ENCODE results near the gene ARHGAP44.

Gene ARHGAP44

DNA sequence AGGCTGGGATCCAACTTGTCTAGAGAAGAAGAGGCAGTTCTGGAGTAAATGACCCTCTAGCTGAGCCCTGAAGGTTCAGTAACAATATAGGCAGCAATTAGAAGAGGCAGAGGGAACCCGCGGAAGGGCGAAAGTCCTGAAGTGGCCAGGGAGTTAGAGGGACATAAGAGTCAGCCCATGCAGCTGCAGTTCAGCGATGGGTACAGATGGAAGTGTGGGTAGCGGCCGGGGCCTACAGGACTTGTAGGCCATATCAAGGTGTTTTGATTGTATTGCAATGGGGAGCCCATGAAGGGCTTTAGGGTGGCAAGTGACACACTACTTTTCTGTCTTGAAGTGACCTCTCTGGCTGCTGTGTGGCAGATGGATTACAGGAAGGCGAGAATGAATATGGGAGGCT, 225.5 kb downstream of the ARHGAP44 start:
- no peak overlapping the region for H3K4me3 ChIP-seq (ENCODE audit: low read depth, low read length)
- TF ChIP-seq, protein P1, sequence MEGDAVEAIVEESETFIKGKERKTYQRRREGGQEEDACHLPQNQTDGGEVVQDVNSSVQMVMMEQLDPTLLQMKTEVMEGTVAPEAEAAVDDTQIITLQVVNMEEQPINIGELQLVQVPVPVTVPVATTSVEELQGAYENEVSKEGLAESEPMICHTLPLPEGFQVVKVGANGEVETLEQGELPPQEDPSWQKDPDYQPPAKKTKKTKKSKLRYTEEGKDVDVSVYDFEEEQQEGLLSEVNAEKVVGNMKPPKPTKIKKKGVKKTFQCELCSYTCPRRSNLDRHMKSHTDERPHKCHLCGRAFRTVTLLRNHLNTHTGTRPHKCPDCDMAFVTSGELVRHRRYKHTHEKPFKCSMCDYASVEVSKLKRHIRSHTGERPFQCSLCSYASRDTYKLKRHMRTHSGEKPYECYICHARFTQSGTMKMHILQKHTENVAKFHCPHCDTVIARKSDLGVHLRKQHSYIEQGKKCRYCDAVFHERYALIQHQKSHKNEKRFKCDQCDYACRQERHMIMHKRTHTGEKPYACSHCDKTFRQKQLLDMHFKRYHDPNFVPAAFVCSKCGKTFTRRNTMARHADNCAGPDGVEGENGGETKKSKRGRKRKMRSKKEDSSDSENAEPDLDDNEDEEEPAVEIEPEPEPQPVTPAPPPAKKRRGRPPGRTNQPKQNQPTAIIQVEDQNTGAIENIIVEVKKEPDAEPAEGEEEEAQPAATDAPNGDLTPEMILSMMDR (IDR thresholded peaks at IDR 0.05; ENCODE audit: borderline replicate concordance, insufficient read depth, low read depth, low read length): no peak

DNA sequence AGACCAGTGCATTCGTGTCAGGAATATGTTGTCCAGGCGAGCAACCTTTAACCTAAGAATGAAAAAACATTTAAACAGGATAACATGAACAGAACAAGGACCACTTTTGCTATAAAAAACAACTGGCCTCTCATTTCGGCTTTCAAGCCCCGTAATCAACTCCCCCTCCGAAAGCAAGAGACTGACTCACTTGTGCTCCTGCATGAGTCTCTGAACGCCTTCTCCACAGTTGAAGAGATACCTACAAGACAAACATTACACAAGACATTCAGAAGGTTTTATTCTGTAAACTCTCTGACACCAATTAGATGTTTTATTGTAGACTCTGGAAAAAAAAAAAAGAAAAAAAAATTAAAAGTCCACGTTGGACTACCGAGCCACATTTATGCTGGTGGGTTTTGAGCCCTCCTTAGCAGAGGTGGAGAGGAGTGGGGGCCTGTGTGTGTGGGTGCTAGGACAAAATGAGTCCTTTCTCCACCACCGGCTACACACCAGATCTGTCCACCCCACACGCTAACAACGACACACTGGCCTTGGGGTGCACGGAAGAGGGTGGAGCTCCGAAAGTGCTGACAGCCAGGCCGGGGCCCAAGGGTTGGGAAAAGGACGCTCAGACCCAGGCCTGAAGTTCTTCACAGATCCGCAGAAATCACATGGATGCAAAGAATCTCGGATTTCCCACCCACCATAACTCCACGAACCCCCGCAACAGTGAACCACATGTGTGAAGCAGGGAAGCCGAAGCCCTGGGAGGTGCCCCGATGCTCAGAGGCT, 227.8 kb downstream of the ARHGAP44 start:
- TF ChIP-seq, protein P1 (IDR thresholded peaks at IDR 0.05; ENCODE audit: borderline replicate concordance, insufficient read depth, low read depth, low read length): no peak
- H3K4me3 ChIP-seq (ENCODE audit: low read depth, low read length): peak overlapping the region; percentile 86

DNA sequence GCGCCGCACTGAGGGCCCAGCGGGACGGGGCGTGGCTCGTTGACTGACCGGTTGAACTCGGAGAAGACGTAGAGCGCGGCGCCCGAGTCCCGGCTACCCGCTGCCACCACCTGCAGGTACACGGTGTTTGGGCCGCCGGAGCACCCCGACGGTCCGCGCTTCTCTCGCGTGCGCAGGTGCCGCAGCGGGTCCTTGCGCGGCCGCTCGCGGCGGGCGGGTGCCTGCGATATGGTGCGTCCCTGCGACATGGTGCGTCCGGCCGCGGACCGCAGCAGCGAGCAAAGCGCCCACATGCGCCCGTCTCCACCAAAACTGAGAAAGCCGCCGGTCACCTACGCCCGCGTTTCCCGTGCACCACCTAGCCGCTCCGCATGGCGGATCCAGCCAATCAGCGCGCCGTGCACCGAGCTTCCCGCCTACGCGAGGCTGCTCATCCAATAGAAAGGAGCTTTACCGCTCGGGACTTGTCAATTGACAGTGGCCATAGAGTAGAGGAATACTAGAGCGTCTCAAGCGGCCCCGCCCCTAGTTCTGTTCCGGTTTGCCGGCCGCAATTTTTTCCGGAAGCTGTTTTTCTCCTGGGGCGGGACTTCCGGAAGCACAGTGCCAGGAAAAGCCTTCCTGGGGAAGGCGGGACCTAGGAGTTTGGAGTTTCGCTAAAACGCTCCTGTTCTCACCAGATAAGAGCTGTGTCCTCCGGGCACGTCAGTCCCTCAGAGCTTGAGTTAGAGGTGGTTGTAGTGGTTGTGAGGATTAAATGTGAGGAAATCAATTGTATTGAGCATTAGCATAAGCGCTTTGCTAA, 228.6 kb downstream of the ARHGAP44 start, which contains the start of gene ELAC2:
Gene ELAC2, minus strand, starts transcription at position 373 of the 805 bp plus-strand sequence. Its CDS starts 80 bp downstream, at position 293.
- H3K4me3 ChIP-seq (ENCODE audit: low read depth, low read length): peak within 1 kb of the TSS; percentile 86
- TF ChIP-seq, protein P1 (IDR thresholded peaks at IDR 0.05; ENCODE audit: borderline replicate concordance, insufficient read depth, low read depth, low read length): no peak

DNA sequence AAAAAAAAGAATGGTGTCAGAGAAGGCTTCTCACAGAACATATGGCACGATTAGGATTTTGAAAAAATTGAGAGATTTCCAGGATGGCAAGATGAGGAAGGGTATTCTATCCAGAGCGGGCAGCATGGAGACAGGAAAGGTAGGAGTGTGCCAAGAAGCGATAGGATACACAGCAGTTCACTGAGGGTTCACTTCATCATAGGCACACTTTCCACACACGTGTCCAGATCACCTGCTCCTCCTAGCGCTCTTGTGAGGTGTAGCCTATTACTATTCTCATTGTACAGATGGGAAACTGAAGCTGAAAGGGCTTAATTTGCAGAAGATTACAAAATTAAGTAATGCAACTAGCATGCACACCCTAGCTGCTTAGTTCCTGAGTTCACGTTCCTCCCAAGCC, 234.7 kb downstream of the ARHGAP44 start:
- H3K4me3 ChIP-seq (ENCODE audit: low read depth, low read length): no peak overlapping the region
- TF ChIP-seq, protein P1 (IDR thresholded peaks at IDR 0.05; ENCODE audit: borderline replicate concordance, insufficient read depth, low read depth, low read length): no peak

DNA sequence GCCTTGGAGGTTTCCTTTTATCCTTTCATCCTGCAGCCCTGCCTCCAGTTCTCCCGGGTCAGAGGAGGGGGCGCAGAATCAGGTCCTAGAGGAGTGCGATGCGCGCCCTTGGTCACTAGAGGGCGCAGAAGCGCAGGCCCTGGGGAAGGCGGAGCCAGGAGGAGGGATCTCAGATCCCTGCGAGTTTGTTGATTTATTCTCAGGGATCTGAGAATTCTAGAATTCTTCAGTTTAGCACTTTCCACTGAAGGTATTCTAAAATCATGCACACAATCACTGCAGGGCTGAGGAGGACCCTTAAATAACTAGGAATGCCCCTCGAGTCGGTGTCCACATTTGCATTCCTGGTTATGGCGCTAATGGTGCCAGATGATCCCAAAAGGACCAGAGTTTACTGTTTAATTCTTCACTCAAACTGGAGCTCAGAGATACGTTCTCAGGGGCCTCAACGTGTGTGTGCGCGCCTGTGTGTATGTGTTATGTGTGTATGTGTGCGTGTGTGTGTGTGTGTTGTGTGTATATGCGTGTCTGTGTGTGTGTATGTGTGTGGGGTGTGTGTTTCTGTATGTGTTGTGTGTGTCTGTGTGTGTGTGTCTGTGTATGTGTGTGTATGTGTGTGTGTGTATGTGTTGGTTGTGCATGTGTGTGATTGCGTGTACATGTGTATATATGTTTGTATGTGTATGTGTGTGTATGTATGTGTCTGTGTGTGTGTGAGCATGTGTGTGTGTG, 235.4 kb downstream of the ARHGAP44 start:
- H3K4me3 ChIP-seq (ENCODE audit: low read depth, low read length): no peak overlapping the region
- TF ChIP-seq, protein P1 (IDR thresholded peaks at IDR 0.05; ENCODE audit: borderline replicate concordance, insufficient read depth, low read depth, low read length): peak; percentile 95

GRCh38 chr17:13025258-13025627, 235.9 kb downstream of the ARHGAP44 start:
- H3K4me3 ChIP-seq (ENCODE audit: low read depth, low read length): no peak overlapping the region
- TF ChIP-seq, protein P1 (IDR thresholded peaks at IDR 0.05; ENCODE audit: borderline replicate concordance, insufficient read depth, low read depth, low read length): no peak
